NOMO-1 treated with dmso at 0.1 percent for 144 hours (cell line): ENCODE measurements around the gene OLFML2B.
A peak's percentile ranks its signal among the peaks of the same experiment; 100 is the strongest.
"Not testable (repeated sequence)": the region's sequence is repeated elsewhere in the genome, so short reads cannot be mapped to it uniquely, and the experiment has no call there.

Experiments used
- DNase-seq: peaks from one replicate; lab custom pipeline; 2025; ENCODE audit not compliant: unreplicated experiment; lab: John Stamatoyannopoulos, UW

Gene OLFML2B

GRCh38 chr1:162036163-162036562, 12.5 kb upstream of the OLFML2B start:
- no peak for DNase-seq

- DNase-seq: no peak
Observed at GRCh38 chr1:162035241-162035640, 11.6 kb upstream of the OLFML2B start.

- DNase-seq: no peak
Observed at GRCh38 chr1:162033428-162033827, 9.8 kb upstream of the OLFML2B start.

- DNase-seq: no peak
Observed at GRCh38 chr1:162030759-162031280, 7.2 kb upstream of the OLFML2B start.

- no peak for DNase-seq
Observed at GRCh38 chr1:162029157-162029556, 5.5 kb upstream of the OLFML2B start.

DNA sequence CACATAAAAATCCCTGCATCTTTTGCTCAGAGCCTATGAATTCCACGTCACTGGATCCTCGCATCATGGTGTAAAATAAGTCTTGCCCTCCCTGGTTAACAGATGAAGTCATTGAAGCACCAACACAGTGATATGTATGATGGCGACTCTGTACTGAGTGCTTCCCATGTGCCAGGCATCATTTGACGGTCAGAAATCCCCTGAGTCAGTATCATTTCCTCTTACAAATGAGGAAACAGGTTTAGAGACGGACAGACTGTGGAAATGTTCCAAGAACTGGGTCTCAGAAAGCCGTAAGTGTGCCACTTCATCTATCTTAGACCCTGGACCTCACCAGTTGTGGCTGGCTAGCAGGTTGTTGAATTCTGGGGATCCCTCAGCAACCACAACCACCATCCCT, 5.1 kb upstream of the OLFML2B start:
- peak; percentile 68 for DNase-seq

- no peak for DNase-seq
Observed at GRCh38 chr1:162026881-162027280, 3.2 kb upstream of the OLFML2B start.

GRCh38 chr1:162025541-162025940, 1.9 kb upstream of the OLFML2B start:
- DNase-seq: no peak

DNA sequence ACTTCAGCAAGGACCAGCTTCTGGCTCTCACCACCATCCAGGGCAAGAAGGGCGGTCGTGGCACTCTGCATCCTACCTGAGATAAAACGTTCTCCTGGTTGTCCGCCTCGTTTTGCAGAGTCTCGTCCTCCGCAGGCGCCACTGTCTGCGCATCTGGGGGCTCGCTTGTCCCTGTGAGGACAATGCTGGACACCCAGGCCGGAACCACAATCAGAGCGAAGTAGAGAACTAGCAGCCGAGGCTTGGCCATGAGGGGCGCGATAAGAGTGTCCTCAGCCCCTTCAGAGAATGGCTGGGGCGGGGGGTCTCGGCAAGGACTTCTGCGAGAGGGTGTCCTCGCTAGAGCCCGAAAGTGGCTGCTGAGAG, 505 bp downstream of the OLFML2B start:
- no peak for DNase-seq

- no peak for DNase-seq
Observed at GRCh38 chr1:162022626-162023025, 1.0 kb downstream of the OLFML2B start.

DNA sequence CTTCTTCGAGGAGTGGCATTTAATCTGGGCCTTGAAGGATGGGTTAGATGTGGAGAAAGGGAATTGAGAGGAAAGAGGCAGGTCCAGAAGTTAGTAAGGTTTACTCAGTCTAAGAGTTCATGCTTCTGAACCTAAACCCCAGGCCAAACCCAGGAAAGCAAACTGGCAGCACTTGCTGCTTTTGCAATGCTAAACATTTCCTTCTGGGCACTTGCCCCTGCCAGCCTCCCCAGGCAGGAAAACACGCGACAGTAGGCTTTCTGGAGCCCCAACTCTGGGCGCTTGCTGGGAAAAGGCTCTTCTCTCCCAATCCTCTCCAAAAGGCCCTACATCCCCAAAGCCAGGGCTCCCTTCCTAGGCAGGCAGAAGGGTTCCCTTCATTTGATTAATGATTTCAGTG, 2.5 kb downstream of the OLFML2B start:
- no peak for DNase-seq

GRCh38 chr1:162020150-162020549, 3.5 kb downstream of the OLFML2B start:
- no peak for DNase-seq

- no peak for DNase-seq
Observed at GRCh38 chr1:162019446-162019845, 4.2 kb downstream of the OLFML2B start.

GRCh38 chr1:162019006-162019405, 4.7 kb downstream of the OLFML2B start:
- no peak for DNase-seq

DNA sequence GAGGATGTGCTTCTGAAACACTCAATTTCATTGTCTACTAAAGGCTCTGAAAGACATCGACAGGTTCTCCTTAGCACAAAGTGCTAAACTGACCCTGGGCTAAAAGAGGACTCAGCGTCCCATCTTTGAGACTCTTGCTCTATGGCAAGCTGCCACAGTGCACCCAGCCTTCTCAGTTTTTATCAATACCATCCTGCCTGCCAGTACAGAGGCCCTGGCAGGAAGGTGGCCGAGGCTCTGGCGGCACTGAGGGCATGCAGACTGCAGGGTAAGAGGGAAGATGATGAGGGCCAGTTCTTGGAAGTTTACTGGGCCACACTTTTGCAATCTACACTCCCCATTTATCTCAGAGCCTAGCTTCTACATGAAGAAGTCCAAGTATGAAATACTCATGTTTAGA, 5.3 kb downstream of the OLFML2B start:
- DNase-seq: no peak

DNA sequence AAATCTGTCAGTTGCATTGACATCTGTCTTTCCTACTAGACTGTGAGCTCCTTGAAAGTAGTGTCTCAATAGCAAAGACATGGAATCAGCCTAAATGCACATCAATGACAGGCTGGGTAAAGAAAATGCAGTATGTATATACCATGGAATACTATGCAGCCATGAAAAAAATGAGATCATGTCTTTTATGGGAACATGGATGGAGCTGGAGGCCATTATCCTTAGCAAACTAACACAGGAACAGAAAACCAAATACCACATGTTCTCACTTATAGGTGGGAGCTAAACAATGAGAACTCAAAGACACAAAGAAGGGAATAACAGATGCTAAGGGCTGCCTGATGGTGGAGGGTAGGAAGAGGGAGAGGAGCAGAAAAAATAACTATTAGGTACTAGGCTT, 5.9 kb downstream of the OLFML2B start:
- not testable (repeated sequence) for DNase-seq

GRCh38 chr1:162016631-162017030, 7.0 kb downstream of the OLFML2B start:
- no peak for DNase-seq

DNA sequence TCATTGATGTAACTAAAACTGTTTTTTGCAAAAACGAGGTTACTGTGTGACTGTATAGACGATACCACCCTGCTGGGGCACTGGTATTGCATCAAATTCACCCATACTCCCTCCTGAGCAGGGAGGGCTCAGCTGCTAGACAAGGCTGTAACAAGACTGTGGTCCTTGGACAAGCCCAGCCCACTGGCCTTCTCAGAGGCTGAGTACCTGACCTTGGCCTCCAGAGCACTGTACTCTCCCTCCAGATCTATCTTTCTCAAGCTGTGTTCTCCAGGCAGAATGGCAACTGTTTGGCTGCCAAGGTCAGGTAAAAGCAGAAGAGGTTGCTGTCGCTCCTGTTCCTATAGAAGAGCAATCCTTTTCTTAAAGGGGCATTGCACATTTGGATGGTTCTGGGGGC, 8.5 kb downstream of the OLFML2B start:
- no peak for DNase-seq

DNA sequence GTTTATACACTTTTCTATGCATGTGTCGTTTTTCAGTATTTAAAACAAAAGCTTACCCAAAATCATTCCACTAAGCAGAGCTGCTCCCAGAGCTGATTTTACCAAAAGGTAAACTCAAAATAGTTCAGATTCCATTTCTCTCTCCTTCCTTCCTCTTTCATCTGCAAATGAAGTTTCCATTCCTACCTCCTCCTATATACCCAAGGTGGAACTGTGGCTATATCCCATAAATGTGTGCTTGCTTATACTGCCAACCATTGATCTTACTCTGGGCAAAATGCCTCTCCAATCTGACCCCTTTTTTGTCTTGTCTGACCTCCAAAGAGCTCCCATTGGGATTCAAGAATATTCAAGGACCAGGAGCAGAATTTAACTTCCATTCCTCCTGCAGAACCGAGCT, 9.5 kb downstream of the OLFML2B start:
- no peak for DNase-seq

- no peak for DNase-seq
Observed at GRCh38 chr1:162013289-162013688, 10.4 kb downstream of the OLFML2B start.

GRCh38 chr1:162011337-162012012, 12.2 kb downstream of the OLFML2B start:
- DNase-seq: no peak

- no peak for DNase-seq
Observed at GRCh38 chr1:162010175-162010506, 13.5 kb downstream of the OLFML2B start.

DNA sequence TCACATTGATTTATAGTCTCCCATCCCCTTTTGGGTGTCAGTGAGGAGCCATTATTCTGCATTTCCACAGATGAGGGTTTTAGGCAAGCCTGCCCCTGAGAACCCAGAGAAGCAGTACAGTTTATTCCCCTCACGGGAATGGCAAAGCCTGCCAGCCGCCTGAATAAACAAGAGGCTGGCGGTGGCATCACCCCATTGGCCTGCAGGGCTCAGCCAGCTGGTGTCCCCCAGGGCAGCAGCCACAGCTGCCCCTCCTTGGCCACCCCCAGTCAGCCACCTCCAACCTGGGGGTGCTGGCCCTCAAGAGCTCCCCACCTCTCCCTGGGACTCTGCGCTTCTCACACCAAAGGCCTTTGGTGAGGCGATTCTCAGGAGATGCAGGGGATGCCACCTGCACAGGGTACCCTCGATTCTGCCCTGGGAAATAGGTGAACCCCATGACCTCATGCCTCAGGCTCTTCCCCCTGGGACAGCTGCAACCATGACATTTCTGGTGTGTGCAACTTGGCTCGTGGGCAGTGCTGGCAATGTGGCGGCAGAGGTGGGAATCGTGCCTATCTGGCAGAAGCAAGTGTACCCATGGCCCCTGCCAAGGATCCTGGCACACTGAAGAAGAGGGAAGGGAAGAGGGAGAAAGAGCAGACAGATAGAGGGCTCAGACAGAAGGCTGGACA, 14.0 kb downstream of the OLFML2B start:
- no peak for DNase-seq
